Measurements from ENCODE around the gene DONSON. TPM values are rescaled to one million over a fixed set of nuclear protein-coding genes. Genes with fewer than 3 reads are reported as not detected.
A peak's percentile ranks its signal among the peaks of the same experiment; 100 is the strongest.

DONSON gene
- total RNA-seq, 4 donors from 2014 or later = 3.5 to 11.2 (median 5.2) TPM

DNA sequence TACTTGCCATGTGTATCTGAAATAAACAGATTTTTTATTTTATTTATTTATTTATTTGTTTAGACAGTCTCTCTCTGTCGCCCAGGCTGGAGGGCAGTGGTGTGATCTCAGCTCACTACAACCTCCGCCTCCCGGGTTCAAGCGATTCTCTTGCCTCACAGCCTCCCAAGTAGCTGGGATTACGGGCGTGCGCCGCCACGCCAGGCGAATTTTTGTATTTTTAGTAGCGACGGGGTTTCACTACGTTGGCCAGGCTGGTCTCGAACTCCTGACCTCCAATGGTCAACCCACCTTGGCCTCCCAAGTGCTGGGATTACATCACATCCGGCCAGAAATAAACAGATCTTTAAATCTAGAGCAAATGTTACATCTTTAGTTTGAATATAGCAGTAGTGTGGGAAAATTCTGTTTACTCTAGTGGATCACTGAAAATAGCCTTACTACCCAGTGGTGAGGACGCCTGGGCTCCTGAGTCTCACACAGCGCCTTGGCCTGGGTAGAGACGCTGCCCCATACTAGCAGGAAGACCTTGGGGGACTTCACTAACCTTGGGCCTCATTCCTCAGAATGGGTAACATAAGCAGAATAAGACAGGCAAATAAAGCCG is 47.3 kb downstream of the DONSON start:
- H3K4me3 ChIP-seq = peak overlapping the region; percentile 72 to 81 (median 75)
- H3K27me3 ChIP-seq = no peaks in the 10 kb centered on the region
- H3K4me1 ChIP-seq = peaks cover 29 to 42% (median 39%) of the 10 kb centered on the region in 4 donors
- WGBS = 35% methylated on average over 19 of the region's 19 CpGs
- TF ChIP-seq POLR2A (IDR thresholded peaks at IDR 0.05; ENCODE audit: low read depth) = no peak
- TF ChIP-seq EP300 (IDR thresholded peaks at IDR 0.05) = no peak
- TF ChIP-seq CTCF (IDR thresholded peaks at IDR 0.05) = no peak
- intact Hi-C loops (cut with DNase I) = loop anchor here (5.0 kb wide), 1 partner anchor 59 kb away; no protein-coding TSS in a partner anchor
- H3K36me3 ChIP-seq = peaks cover 8 to 34% (median 26%) of the 10 kb centered on the region in 4 donors
- H3K27ac ChIP-seq (replicated peaks in 1 of 4) = peak overlapping the region; percentile 96 to 99 (median 98)
- DNase-seq (ENCODE audit: extremely low spot score) = no peak
- H3K9me3 ChIP-seq = no peaks in the 10 kb centered on the region

DNA sequence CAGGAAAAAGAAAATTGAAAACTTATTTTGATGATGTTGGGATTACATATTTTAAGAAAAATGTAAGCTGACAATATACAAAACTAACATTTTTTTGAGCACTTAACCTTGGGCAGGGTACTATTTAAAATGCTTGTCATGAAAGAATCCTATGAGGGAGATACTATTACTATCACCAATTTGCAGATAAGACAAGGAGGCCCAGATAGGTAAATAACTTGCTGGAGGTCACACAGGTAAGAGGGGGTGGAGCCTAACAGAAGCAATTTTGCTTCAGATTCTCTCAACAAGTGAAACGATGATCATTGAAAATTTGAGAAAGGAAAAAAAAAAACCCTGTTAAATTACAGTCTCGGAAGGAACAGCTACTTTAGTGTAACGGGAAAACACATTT is 47.8 kb downstream of the DONSON start:
- no peaks in the 10 kb centered on the region for H3K9me3 ChIP-seq

GRCh38 chr21:33539616-33540015 is 48.9 kb downstream of the DONSON start:
- TF ChIP-seq CTCF (IDR thresholded peaks at IDR 0.05) (no peak), POLR2AphosphoS5 (IDR thresholded peaks at IDR 0.05) (no peak), EP300 (IDR thresholded peaks at IDR 0.05) (no peak), POLR2A (IDR thresholded peaks at IDR 0.05; ENCODE audit: low read depth) (no peak)
- peaks cover 8 to 48% (median 36%) of the 10 kb centered on the region in 4 donors for H3K36me3 ChIP-seq
- 81% methylated on average over 4 of the region's 4 CpGs for WGBS
- H3K4me1 ChIP-seq = peaks cover 15 to 26% (median 23%) of the 10 kb centered on the region in 4 donors
- intact Hi-C loops (cut with DNase I) = loop anchor here (5.0 kb wide), 1 partner anchor 57 kb away; no protein-coding TSS in a partner anchor
- H3K27ac ChIP-seq (replicated peaks in 1 of 4) = no peak overlapping the region
- H3K9me3 ChIP-seq = no peaks in the 10 kb centered on the region
- H3K27me3 ChIP-seq = no peaks in the 10 kb centered on the region
- DNase-seq (ENCODE audit: extremely low spot score) = no peak
- no peak overlapping the region for H3K4me3 ChIP-seq

More for the DNA sequence above, 47.8 kb downstream of the DONSON start:
- H3K36me3 ChIP-seq = peaks cover 7 to 37% (median 28%) of the 10 kb centered on the region in 4 donors
- TF ChIP-seq EP300 (IDR thresholded peaks at IDR 0.05) (no peak), POLR2A (IDR thresholded peaks at IDR 0.05; ENCODE audit: low read depth) (no peak), CTCF (IDR thresholded peaks at IDR 0.05) (no peak), POLR2AphosphoS5 (IDR thresholded peaks at IDR 0.05) (no peak)
- intact Hi-C loops (cut with DNase I) = loop anchor here (5.0 kb wide), 1 partner anchor 58 kb away; no protein-coding TSS in a partner anchor
- no peaks in the 10 kb centered on the region for H3K27me3 ChIP-seq
- peak overlapping the region; percentile 72 to 81 (median 75) for H3K4me3 ChIP-seq
- H3K27ac ChIP-seq (replicated peaks in 1 of 4) = peak overlapping the region in 3 of 4 donors; percentile 96 to 99 (median 97)
- WGBS = 81% methylated on average over 3 of the region's 3 CpGs
- no peak for DNase-seq (ENCODE audit: extremely low spot score)
- peaks cover 26 to 37% (median 34%) of the 10 kb centered on the region in 4 donors for H3K4me1 ChIP-seq

DNA sequence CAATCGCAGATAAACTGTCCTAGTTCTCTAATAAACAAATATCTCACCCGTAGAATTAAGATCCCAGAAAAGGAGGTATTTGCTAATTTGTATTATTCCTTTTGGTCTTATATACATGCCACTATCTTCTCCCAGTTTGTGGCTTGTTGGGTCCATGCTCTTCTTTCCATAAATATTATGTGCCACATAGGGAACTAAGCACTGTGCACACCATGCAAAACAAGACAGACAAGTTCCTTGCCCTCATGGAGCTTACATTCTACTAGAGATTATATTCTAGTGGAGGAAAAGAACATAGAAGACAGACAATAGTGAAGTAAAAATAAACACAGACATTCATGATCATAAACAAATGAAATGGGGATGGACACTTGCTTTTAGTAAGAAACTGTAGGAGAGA is 51.3 kb downstream of the DONSON start:
- intact Hi-C loops (cut with DNase I) = no loop called here
- no peak overlapping the region for H3K27ac ChIP-seq (replicated peaks in 1 of 4)
- H3K36me3 ChIP-seq = peaks cover 27 to 72% (median 59%) of the 10 kb centered on the region in 4 donors
- H3K4me1 ChIP-seq = peaks cover 12 to 19% (median 15%) of the 10 kb centered on the region in 4 donors
- WGBS = 86% methylated on average over 2 of the region's 2 CpGs
- H3K27me3 ChIP-seq = no peaks in the 10 kb centered on the region
- no peak for DNase-seq (ENCODE audit: extremely low spot score)
- H3K4me3 ChIP-seq = no peak overlapping the region
- no peaks in the 10 kb centered on the region for H3K9me3 ChIP-seq
- TF ChIP-seq EP300 (IDR thresholded peaks at IDR 0.05) = no peak
- no peak for TF ChIP-seq POLR2AphosphoS5 (IDR thresholded peaks at IDR 0.05)
- no peak for TF ChIP-seq POLR2A (IDR thresholded peaks at IDR 0.05; ENCODE audit: low read depth)
- TF ChIP-seq CTCF (IDR thresholded peaks at IDR 0.05) = no peak

All from esophagus muscularis mucosa (tissue), 4 donors.